Ramos (cell line): ENCODE results near the gene EFR3B.
"Not testable (repeated sequence)": the region's sequence is repeated elsewhere in the genome, so short reads cannot be mapped to it uniquely, and the experiment has no call there.

Experiments used
- in situ Hi-C: fragments of 300-500 bp; cut with MboI; formaldehyde crosslinking; loops from one replicate; pipeline ENCODE4 v1.14.3; 2022; ENCODE audit warnings: low sequenced_read_pairs; ENCODE audit not compliant: unreplicated experiment

EFR3B gene

DNA sequence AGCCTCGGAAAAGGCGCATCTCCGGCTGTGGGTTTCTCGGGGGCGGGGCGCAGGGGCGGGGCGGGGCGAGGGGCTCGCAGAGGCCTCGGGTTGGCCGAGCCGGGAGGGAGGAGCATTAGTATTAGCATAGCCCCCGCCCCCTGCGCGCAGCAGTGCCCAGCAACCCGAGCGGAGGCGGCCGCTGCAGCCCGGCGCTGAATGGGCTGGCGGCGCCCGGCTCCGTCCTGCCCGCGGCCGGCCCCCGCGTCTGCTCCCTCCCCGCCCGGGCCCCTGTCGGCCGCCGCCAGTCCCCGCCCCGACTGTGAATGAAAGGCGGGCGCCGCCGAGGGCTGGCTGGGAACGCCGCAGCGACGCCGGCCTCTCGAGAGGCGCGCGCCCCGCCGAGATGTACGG is at the start of gene EFR3B:
Gene EFR3B, plus strand, starts transcription at position 149 of the 393 bp plus-strand sequence. Its CDS starts 237 bp downstream, at position 386.
- in situ Hi-C loops: no loop called here

DNA sequence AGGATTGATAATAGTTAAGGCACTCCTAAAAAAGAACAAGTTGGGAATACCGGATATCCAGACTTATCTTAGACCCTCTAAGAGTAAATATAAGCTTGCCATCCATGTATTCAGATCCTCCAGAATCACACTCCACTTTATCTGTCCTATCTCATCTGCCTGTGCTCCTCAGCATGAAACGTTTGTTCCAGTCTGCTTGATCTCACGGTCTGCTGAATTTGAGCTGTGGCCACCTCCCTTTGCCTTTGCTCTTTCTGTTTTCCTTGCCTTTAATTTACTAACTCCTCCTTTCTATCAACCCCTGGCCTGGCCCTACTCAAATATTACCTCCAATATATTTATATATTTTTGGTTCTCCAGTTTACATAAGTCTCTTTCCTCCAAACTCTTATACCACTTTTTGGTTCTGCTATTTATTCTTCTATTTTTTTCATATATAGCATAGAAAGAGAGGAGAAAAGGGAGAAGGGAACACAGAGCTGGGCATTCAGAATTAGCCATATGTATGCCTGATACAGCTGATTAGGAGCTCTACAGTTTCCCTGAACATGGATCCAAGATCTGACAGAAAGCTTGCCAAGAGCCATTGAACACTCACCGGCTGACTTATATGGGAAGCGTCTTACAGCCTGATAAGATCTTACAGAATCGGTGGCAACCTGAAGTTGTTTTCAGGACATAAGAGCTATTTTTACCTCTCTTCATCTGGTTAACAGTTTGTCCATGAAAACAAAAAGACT is 48.3 kb upstream of the EFR3B start:
- in situ Hi-C loops: no loop called here

DNA sequence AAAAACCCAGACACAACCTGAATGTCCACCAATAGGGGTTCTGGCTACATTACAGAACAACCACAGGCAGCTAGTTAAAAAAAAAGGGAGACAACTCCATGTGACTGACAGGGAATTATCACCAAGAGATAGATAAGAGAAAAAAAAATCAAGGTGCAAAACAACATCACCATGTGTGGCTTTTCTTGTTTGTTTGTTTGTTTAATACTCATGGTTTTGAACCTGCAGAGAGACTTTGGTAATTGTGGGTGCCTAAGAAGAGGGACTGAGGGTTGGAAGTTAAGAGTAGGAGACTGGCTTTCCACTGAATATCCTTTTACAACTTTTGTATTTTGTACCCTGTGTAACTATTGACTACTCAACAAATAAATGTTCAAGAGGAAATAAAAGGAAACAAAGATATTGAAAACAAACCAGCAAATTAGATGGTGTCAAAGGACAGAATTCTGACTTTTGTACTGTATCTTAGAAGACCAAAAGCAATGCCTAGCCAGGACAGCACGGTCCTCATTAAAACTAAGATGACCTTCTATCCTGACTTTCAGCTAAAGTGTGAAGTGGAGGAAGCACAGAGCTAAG is 47.6 kb upstream of the EFR3B start:
- in situ Hi-C loops: no loop called here

GRCh38 chr2:24999097-24999496 is 42.8 kb upstream of the EFR3B start:
- in situ Hi-C loops: not testable (repeated sequence)

GRCh38 chr2:25000036-25000435 is 41.8 kb upstream of the EFR3B start:
- in situ Hi-C loops: no loop called here

DNA sequence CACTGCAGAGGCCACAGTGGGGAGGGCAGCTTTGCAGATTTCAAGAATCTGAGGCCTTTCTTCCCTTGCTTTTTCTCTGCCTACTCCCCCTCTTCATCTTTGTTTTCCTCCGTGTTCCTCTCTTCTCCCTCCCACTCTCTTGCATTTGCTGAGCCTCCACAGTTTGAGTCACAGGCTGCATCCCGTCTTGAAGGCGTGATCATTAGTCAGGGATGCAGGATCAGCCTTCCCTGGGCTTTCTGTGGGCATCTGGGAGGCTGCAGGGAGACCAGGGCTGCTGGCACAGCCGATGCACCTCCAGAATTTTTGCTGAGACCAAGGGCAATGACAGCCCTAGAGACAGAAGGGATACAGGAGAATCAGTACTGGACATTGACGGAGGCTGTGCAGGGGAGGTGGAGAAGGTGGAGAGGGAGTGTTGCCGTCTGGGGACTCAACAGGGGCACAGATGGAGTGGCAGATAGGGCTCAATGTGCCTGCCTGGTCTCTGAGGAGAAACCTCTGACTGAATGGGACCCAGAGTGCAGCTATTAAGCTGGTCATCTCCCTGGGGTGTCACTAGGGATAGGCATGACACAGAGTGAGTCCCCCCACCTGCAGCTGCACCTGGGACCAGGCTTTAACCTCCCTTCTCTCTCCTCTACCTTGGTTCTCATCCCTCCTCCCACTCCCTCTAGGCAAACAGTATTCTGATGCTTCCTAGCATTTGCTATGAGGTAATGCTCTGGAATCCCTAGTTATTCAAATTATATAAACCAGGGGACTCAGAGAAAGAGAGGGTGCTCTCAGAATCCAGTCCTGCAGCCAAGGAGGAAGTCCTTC is 41.2 kb upstream of the EFR3B start:
- in situ Hi-C loops: no loop called here

DNA sequence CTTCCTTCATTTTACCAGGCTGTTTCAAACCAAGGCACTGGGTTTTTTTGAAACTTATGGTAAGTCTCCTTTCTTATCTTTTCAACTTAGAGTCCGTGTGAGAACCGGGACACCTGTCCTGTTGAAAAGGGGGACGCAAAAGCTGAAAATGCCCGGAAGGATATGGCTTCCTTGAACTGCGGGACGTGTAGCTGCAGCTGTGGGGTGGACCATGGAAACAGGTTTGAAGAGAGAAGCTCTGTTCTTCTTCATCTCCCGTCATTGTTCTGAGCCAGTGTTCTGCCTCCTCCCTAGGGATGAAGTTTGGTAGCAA is 40.6 kb upstream of the EFR3B start:
- in situ Hi-C loops: no loop called here

GRCh38 chr2:25002066-25002465 is 39.8 kb upstream of the EFR3B start:
- in situ Hi-C loops: no loop called here

- in situ Hi-C loops: no loop called here
Measured at GRCh38 chr2:25009954-25010353, 31.9 kb upstream of the EFR3B start.

DNA sequence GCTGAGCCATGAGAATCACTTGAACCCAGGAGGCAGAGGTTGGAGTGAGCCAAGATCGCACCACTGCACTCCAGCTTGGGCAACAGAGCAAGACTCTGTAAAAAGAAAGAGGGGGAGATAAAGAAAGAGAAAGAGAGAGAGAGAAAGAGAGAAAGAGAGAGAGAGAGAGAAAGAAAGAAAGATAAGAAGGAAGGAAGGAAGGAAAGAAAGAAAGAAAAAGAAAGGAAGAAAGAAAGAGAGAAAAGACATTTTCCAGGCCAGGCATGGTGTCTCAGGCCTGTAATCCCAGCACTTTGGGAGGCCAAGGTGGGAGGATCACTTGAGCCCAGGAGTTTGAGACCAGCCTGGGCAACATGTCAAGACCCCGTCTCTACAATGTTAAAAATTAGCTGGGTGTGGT is 30.5 kb upstream of the EFR3B start:
- in situ Hi-C loops: not testable (repeated sequence)

DNA sequence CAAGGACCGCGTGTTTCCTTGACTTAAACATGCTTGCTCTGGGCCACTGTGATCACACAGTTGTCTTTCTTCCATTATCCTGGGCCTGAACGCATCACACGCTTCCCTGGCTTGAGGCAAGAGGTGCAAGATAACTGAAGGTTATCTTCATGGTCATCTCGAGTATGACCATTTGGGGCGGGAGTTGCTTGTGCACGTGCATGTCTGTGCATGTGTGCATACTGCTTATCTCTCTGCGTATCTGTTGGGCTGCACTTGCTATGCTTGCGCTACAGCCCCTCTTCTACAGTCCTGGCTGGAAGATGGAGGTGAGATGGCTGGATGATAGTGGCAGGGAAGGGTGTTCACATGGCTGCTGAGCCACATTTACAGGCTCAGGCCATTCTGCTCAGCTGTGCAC is 27.2 kb upstream of the EFR3B start:
- in situ Hi-C loops: no loop called here

DNA sequence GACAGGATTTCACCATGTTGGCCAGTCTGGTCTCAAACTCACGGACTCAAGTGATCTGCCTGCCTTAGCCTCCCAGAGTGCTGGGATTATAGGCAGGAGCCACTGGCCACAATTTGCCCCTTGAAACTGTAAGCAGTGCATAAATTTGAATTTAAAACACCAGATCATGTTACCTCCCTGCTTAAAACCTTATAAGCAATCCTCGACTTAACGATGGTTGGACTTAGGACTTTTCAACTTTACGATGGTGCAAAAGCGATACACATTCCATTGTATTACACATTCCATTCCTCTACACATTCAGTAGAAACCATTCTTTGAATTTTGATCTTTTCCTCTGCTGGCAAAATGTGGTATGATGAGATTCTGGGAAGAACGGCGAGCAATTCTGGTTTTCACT is 23.2 kb upstream of the EFR3B start:
- in situ Hi-C loops: no loop called here

DNA sequence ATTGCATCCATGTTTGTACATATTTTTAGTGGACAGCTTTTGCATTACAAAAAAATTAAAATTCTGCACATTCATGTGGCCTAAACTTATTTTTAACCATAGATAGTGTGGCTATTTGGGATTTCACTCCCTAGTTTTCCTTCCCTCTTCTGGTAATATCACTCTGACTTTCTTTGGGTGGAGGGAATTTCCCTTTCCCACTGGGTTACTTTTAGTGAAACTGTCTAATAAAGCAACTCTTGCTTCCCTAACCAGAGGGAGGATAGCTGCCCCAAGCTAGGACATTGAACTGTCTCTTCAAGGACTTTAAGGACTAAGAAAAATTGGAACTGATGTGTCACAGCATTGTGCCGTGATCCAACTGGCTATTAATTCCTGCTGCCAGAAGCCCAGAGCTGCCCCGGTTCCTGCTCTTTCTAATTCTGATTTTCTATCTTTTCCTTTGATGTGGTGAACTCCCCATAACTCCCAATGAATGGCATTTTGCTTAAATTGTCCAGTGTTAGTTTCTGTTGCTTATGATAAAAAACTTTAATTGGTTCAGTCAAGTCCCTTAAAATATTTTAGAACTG is 20.0 kb upstream of the EFR3B start:
- in situ Hi-C loops: no loop called here

- in situ Hi-C loops: no loop called here
Measured at GRCh38 chr2:25023333-25023732, 18.5 kb upstream of the EFR3B start.

GRCh38 chr2:25025229-25026007 is 16.5 kb upstream of the EFR3B start:
- in situ Hi-C loops: no loop called here

GRCh38 chr2:25026008-25026530 is 15.8 kb upstream of the EFR3B start:
- in situ Hi-C loops: no loop called here

- in situ Hi-C loops: no loop called here
Measured at GRCh38 chr2:25029183-25029554, 12.7 kb upstream of the EFR3B start.

- in situ Hi-C loops: no loop called here
Measured at GRCh38 chr2:25030702-25031101, 11.2 kb upstream of the EFR3B start.

- in situ Hi-C loops: no loop called here
Measured at GRCh38 chr2:25032094-25032493, 9.8 kb upstream of the EFR3B start.

GRCh38 chr2:25032901-25033300 is 9.0 kb upstream of the EFR3B start:
- in situ Hi-C loops: no loop called here
